Measurements from ENCODE around the gene CAPN10.

DNA sequence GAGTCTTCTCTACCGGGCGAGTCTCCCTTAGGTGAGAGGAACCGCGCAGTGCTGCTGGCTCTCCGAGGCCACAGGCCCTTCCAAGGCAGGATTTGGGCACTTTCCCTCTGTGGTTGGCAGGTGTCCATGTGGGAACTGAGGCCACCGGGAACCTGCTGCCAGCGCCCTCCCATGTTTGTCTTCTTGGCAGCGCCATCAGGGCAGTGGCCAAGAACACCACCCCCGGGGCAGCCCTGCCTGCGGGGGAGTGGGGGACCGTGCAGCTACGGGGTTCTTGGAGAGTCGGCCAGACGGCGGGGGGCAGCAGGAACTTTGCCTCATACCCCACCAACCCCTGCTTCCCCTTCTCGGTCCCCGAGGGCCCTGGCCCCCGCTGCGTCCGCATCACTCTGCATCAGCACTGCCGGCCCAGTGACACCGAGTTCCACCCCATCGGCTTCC is 10.0 kb downstream of the CAPN10 start:
- TF ChIP-seq ZNF138 (CRISPR knock-in tag; conservative IDR thresholded peaks at IDR 0.05) (no peak), CTCF (IDR thresholded peaks at IDR 0.05) (no peak), OVOL2 (CRISPR knock-in tag; IDR thresholded peaks at IDR 0.05; ENCODE audit: borderline replicate concordance) (no peak), ESRRA (CRISPR knock-in tag; IDR thresholded peaks at IDR 0.05; ENCODE audit: borderline replicate concordance) (no peak), MXD4 (CRISPR knock-in tag; IDR thresholded peaks at IDR 0.05; ENCODE audit: borderline replicate concordance) (no peak), USF1 (CRISPR knock-in tag; IDR thresholded peaks at IDR 0.05) (no peak), ZBTB21 (CRISPR knock-in tag; IDR thresholded peaks at IDR 0.05; ENCODE audit: borderline replicate concordance) (no peak), TP53 (CRISPR knock-in tag; IDR thresholded peaks at IDR 0.05) (no peak)
- TF ChIP-seq, protein P1, sequence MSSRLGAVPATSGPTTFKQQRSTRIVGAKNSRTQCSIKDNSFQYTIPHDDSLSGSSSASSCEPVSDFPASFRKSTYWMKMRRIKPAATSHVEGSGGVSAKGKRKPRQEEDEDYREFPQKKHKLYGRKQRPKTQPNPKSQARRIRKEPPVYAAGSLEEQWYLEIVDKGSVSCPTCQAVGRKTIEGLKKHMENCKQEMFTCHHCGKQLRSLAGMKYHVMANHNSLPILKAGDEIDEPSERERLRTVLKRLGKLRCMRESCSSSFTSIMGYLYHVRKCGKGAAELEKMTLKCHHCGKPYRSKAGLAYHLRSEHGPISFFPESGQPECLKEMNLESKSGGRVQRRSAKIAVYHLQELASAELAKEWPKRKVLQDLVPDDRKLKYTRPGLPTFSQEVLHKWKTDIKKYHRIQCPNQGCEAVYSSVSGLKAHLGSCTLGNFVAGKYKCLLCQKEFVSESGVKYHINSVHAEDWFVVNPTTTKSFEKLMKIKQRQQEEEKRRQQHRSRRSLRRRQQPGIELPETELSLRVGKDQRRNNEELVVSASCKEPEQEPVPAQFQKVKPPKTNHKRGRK (CRISPR knock-in tag; IDR thresholded peaks at IDR 0.05; ENCODE audit: borderline replicate concordance) = no peak
